HG03060 (cell line): Measurements from ENCODE around the gene NGEF.

ENCODE experiments used
- ATAC-seq: cut with Tn5 transposase; IDR thresholded peaks from one replicate; pipeline ENCODE4 v1.9.1; 2021; ENCODE audit warnings: low read depth, moderate number of reproducible peaks; ENCODE audit not compliant: unreplicated experiment

NGEF gene

DNA sequence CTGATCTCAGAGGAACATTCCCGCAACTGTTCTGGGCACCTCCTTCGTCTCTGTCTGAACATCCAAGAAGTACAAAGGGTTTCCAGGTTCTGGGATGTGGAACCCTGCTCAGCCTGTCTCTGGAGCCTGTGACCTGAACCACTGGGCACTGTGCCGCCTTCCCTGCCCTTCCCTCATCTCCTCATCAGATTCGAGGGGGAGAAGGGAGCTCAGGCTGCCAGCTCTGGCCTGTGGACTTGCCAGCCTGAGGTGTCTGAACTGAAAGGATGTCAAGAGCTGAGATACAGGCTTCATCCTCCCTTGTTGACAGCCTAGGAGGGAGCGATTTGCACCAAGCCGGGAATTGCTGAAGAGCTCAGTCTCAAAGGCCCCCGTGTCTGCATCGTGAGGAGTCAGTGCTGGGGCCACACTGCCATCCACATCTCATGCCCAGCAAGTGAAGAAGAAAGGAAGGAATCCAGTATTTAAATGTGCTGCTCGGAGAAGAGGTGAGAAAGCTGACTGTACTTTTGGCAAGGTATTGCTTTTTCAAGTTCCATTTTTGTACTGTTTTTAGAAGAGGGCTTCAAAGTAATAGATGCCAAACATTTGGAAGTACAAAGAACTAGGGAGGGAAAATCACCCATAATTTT is 32.0 kb upstream of the NGEF start:
- ATAC-seq = no peak

DNA sequence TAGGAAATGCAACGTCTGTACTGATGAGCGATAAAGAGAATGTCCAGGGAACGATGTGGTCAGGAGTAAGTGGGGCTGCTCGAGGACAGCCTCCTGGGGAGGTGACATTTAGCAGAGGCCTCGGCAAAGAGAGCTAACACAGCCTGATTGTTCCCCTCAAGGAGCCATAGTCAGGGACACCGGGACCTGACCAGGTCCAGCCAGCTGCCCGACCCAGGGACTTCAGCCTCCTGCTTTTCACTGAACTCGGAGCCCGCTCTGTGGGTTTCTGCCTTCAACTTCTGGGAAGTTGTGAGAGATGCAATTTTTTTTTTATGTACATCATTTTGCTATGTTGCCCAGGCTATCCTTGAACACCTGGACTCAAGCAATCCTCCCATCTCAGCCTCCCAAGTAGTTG is 29.5 kb upstream of the NGEF start:
- no peak for ATAC-seq

DNA sequence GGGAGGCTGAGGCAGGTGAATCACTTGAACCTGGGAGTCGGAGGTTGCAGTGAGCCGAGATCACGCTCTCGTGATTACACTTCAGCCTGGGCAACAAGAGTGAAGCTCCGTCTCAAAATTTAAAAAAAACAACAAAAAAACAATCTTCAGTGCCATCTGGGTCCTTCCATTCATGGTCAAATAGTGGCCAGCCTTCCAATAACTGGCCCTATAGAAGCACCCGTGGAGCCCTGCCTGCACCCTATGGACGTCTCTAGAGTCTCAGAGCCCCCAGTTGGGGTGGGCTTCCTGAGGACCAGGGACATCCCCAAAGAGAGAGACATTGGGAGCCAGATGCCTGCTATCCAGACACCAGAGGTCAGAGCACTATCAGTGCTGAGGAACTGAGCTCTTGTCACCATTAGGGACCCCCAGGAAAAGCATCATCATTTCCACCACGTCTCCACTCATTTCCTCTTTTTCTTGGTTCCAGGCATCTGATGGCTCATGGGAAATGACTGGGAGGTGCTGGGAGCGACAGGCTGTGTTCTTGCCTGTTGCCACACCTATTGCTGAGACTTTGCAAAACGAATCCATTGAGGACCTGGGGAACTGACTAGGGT is 28.8 kb upstream of the NGEF start:
- ATAC-seq = no peak

- ATAC-seq = no peak
These were observed 27.5 kb upstream of the NGEF start for GRCh38 chr2:233040571-233040970.

DNA sequence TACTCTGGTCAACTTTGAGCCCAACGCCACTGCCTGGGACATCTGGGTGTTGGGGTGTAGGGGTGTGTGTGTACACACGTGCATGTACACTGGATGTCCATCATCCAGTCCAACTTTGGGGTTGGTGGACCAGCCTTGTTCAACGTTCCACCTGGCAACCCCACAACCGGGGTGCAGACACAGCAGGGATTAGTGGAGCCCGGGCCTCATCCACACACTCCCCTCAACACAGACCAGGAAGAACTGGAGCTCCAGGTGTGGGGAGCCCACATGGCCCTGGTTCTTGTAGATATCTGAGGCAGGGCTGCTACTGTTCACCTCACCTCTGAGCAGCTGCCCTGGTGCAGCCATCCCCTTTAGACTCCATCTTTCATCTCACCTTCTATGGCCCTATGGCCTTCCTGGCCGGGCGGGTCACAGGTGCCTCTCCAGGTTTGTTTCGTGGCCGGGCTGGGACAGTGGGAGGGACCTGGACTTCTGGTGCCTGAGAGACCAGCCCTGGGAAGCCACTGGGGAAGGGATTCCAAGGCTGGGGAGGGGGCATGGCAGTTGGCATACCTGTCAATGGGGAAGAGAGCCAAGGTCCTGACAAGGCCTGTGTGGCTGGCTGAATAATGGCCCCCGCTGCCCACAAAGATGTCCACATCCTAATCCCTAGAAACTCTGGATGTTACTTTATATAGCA is 26.9 kb upstream of the NGEF start:
- no peak for ATAC-seq

DNA sequence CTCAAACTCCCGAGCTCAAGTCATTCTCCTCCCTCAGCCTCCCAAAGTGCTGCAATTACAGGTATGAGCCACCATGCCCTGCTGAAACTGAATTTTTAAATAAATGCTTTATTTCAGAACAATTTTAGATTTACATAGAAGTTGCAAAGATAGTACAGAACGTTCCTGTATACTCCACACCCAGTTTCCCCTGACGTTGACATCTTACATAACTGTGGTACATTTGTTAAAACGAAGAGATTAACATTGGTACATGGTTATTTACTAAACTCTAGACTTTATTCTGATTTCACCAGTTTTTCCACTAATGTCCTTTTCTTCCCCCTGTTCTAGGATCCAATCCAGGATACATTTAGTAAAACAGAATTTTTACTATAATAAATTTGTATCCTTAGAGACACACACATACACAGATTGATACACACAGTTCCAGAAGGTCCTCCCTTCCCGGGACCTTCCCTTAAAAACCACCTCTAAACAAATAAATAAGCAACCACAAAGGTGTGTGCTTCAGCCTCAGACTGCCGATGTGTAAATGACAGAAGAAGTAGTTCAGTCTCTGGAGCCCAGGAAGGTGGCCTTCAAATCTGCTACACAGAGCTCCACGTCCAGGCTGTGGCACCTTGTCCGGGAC is 26.3 kb upstream of the NGEF start:
- no peak for ATAC-seq

GRCh38 chr2:233037078-233037477 is 24.0 kb upstream of the NGEF start:
- no peak for ATAC-seq

GRCh38 chr2:233036162-233036838 is 23.2 kb upstream of the NGEF start:
- ATAC-seq = no peak

- ATAC-seq = no peak
These were observed 22.5 kb upstream of the NGEF start for GRCh38 chr2:233035426-233036161.

DNA sequence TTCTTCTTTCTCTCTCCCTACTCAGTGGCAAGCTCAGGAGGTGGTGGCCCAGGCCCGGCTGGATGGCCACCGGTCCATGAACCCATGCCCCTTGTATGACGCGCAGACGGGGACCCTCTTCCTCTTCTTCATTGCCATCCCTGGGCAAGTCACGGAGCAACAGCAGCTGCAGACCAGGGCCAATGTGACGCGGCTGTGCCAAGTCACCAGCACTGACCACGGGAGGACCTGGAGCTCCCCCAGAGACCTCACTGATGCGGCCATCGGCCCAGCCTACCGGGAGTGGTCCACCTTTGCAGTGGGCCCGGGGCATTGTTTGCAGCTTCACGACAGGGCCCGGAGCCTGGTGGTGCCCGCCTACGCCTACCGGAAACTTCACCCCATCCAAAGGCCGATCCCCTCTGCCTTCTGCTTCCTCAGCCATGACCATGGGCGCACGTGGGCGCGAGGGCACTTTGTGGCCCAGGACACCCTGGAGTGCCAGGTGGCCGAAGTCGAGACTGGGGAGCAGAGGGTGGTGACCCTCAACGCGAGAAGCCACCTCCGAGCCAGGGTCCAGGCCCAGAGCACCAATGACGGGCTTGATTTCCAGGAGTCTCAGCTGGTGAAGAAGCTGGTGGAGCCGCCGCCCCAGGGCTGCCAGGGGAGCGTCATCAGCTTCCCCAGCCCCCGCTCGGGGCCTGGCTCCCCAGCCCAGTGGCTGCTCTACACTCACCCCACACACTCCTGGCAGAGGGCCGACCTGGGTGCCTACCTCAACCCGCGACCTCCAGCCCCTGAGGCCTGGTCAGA is 21.2 kb upstream of the NGEF start:
- ATAC-seq = no peak

GRCh38 chr2:233033672-233034071 is 20.6 kb upstream of the NGEF start:
- ATAC-seq = no peak

GRCh38 chr2:233032551-233033320 is 19.7 kb upstream of the NGEF start, which contains the start of gene NEU2:
NEU2 (plus strand) TSS chr2:233032672; CDS start chr2:233032672, 0 bp downstream.
- no peak for ATAC-seq

DNA sequence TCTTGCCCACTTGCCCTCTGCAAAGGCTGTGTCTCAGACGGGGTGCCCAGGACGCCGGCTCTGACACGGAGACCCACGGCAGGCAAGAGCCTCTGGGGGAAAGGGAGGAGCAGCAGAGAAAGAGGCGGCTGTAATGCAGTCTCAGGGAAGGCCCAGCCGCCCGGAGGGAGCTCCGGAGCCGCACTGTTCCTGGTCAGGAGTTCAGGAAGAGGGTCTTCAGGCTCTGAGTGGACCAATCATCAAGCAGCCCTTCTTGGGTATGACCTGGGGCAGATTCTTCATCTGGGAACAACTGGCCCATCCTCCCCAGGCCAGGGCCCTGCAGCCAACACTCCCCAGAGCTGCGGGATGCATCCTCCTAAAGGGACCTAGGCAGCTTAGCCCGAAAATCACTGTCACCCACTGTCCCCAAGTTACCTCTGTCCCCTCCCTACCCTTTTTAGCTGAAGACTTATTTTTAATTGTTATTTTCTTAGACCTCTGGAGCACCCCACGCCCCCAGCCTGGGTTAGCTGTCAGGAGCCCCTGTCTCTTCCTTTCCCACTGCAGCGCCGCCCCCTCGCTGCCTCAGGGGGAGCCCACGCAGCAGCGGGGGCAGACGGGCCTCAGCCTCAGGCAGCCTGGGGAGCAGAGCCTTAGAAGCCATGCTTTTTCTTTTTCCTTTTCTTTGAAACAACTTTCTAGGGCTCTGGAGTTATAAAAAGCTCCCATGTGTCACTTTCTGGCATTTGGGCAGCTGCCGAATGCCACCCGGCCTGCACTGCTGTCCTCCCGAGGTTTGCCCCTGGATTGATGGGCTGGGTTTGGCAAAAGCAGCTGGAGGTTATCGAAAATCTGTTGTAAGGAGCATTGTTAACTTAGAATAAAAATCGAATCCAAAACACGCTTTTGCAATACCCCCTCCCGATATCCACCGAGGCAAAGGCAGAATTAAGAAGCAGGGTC is 18.8 kb upstream of the NGEF start:
- ATAC-seq = no peak

GRCh38 chr2:233029321-233029720 is 16.3 kb upstream of the NGEF start:
- ATAC-seq = no peak

GRCh38 chr2:233026198-233026813 is 13.2 kb upstream of the NGEF start:
- no peak for ATAC-seq

- no peak for ATAC-seq
These were observed 12.7 kb upstream of the NGEF start for GRCh38 chr2:233025706-233026105.

- ATAC-seq = no peak
These were observed 10.8 kb upstream of the NGEF start for GRCh38 chr2:233023761-233024410.
